GM12878 (cell line): ENCODE data around the gene SPNS1. TPM values are rescaled to one million over a fixed set of nuclear protein-coding genes. Genes with fewer than 3 reads are reported as not detected.

Experiments used
- ATF2 ChIP-seq: IDR thresholded peaks from 2 replicates; pipeline ENCODE4 v1.6.1; 2012; ENCODE audit warnings: low read length, inconsistent platforms
- E2F4 ChIP-seq: IDR thresholded peaks from 2 replicates; pipeline ENCODE4 v1.6.1; 2012; ENCODE audit warnings: low read depth, low read length, improper control_type of control experiment
- E4F1 ChIP-seq: fragments of 450-650 bp; IDR thresholded peaks from 2 replicates; pipeline ENCODE4 v1.6.1; 2018; ENCODE audit warnings: borderline replicate concordance, mild to moderate bottlenecking; ENCODE audit not compliant: partially characterized antibody
- EED ChIP-seq: sonication (generic); IDR thresholded peaks from 2 replicates; pipeline ENCODE4 v1.6.1; 2016; ENCODE audit warnings: antibody characterized with exemption, low read depth
- ELK1 ChIP-seq: IDR thresholded peaks from 2 replicates; pipeline ENCODE4 v1.6.1; 2012; ENCODE audit warnings: low read depth, low read length, improper control_type of control experiment
- GATAD2B ChIP-seq: fragments of 450-650 bp; conservative IDR thresholded peaks from 2 replicates; pipeline ENCODE4 v1.6.1; 2017; ENCODE audit warnings: low read depth, mild to moderate bottlenecking, moderate library complexity
- HDAC2 ChIP-seq: fragments of 200-600 bp; sonication (generic); IDR thresholded peaks from 2 replicates; pipeline ENCODE4 v1.6.1; 2017
- MXI1 ChIP-seq: fragments of 150-350 bp; IDR thresholded peaks from 2 replicates; pipeline ENCODE4 v1.6.1; 2011; ENCODE audit warnings: low read depth, mild to moderate bottlenecking, inconsistent platforms, low read length, improper control_type of control experiment
- MYC ChIP-seq: IDR thresholded peaks from 2 replicates; pipeline ENCODE4 v1.6.1; 2011; ENCODE audit warnings: mild to moderate bottlenecking, low read length, moderate library complexity, inconsistent platforms; ENCODE audit not compliant: insufficient read depth, insufficient replicate concordance, insufficient read length, severe bottlenecking
- NFIC ChIP-seq: IDR thresholded peaks from 2 replicates; pipeline ENCODE4 v1.6.1; 2012; ENCODE audit warnings: low read depth, mild to moderate bottlenecking, inconsistent platforms, low read length, moderate library complexity
- SIN3A ChIP-seq: IDR thresholded peaks from 2 replicates; pipeline ENCODE4 v1.6.1; 2012; ENCODE audit warnings: low read depth, low read length, improper control_type of control experiment
- SMARCA5 ChIP-seq: fragments of 450-650 bp; IDR thresholded peaks from 2 replicates; pipeline ENCODE4 v1.6.1; 2017; ENCODE audit warnings: mild to moderate bottlenecking
- SRF ChIP-seq, 2 experiments: IDR thresholded peaks; 2 replicates each; pipeline ENCODE4 v1.6.1; 2011; ENCODE audit warnings: low read depth in 2 of 2, low read length in 2 of 2, mild to moderate bottlenecking in 1 of 2, moderate library complexity in 1 of 2
- SUZ12 ChIP-seq: fragments of 200-600 bp; sonication (generic); IDR thresholded peaks from one replicate; pipeline ENCODE4 v1.6.1; 2018; ENCODE audit warnings: antibody characterized with exemption, mild to moderate bottlenecking; ENCODE audit not compliant: unreplicated experiment
- USF1 ChIP-seq: IDR thresholded peaks from 2 replicates; pipeline ENCODE4 v1.6.1; 2011; ENCODE audit warnings: borderline replicate concordance, low read depth, mild to moderate bottlenecking, moderate library complexity, mixed read lengths, low read length; ENCODE audit not compliant: insufficient read depth; ENCODE audit errors: extremely low read length
- USF2 ChIP-seq: IDR thresholded peaks from 2 replicates; pipeline ENCODE4 v1.6.1; 2011; ENCODE audit warnings: low read depth, low read length, improper control_type of control experiment, borderline replicate concordance
- YBX1 ChIP-seq: fragments of 450-650 bp; IDR thresholded peaks from 2 replicates; pipeline ENCODE4 v1.6.1; 2016; ENCODE audit warnings: antibody characterized with exemption
- ZBTB4 ChIP-seq: fragments of 450-650 bp; formaldehyde crosslinking; IDR thresholded peaks from 2 replicates; pipeline ENCODE4 v1.4.0; 2022; ENCODE audit warnings: mild to moderate bottlenecking, moderate library complexity
- polyA plus RNA-seq, 11 experiments: library from polyadenylated mRNA; depleted of rRNA in 4 of 11; unstranded in 6 of 11; stranded (reverse) in 5 of 11; fragments of >200 nt; fragmentation: Nextera tagmentation in 4 of 11; fragmentation: Illumina TruSeq in 1 of 11; extraction: Ambion mirVana in 4 of 11; extraction: Trizol in 1 of 11; gene quantifications; 1 replicate in 1 of 11; 2 replicates in 10 of 11; pipeline versions ENCODE4 v1.2.1 to v1.2.3, GENCODE V29; 2011 to 2016; ENCODE audit warnings: inconsistent platforms in 2 of 11, missing spikeins in 2 of 11, low read depth in 1 of 11
- total RNA-seq, 4 experiments: library from RNA; depleted of rRNA in 3 of 4; stranded (reverse); fragments of >200 nt in 3 of 4; fragmentation: Illumina TruSeq in 1 of 4; extraction: Trizol in 1 of 4; gene quantifications; 2 replicates each; pipeline versions ENCODE4 v1.2.1 to v1.2.3, GENCODE V29; 2013 to 2021

The SPNS1 gene
- total and polyA plus RNA-seq, 10 of the 15 experiments (the other 5 are each of a cell fraction or from before 2014, with no cell fraction given): 0.16 to 37.6 (median 12.0) TPM

GRCh38 chr16:28930652-28931051, 43.9 kb upstream of the SPNS1 start (continued):
- TF ChIP-seq E4F1 (peak; percentile 34), SMARCA5 (no peak), E2F4 (no peak), SRF (IDR thresholded peaks at IDR 0.05; ENCODE audit: low read depth in 2 of 2, low read length in 2 of 2) (no peak), EED (peak; percentile 50; the same call in 1 of the 2 replicates), NFIC (no peak), USF2 (no peak), HDAC2 (no peak), SIN3A (no peak), ELK1 (no peak), SUZ12 (no peak), USF1 (no peak), YBX1 (peak; percentile 63; the same call in 1 of the 2 replicates), ZBTB4 (CRISPR knock-in tag) (no peak), GATAD2B (peak; percentile 96), MXI1 (no peak), MYC (no peak), ATF2 (no peak)
